Stomach (tissue), 4 donors: ENCODE measurements around the gene NT5DC3.

Experiments used
- POLR2A ChIP-seq, 4 donors: fragments of 450-650 bp; IDR thresholded peaks; one replicate each; pipeline ENCODE4 v1.6.1; 2016; ENCODE audit warnings: antibody characterized with exemption in 4 of 4, control low read depth in 2 of 4, mild to moderate bottlenecking in 1 of 4, moderate library complexity in 1 of 4
- POLR2AphosphoS5 ChIP-seq, 3 donors: sonication (generic); formaldehyde crosslinking; IDR thresholded peaks; one replicate each; pipeline ENCODE4 v1.6.1; 2016; ENCODE audit warnings: antibody characterized with exemption in 3 of 3
- TF ChIP-seq, protein P1 (sequence below), 7 experiments: fragments of 450-650 bp in 4 of 7; fragments of 200-600 bp in 3 of 7; sonication (generic) in 3 of 7; IDR thresholded peaks; one replicate each; pipeline ENCODE4 v1.5.1; 2016 to 2019; ENCODE audit warnings: antibody characterized with exemption in 7 of 7, control low read depth in 2 of 7, mild to moderate bottlenecking in 1 of 7

DNA sequence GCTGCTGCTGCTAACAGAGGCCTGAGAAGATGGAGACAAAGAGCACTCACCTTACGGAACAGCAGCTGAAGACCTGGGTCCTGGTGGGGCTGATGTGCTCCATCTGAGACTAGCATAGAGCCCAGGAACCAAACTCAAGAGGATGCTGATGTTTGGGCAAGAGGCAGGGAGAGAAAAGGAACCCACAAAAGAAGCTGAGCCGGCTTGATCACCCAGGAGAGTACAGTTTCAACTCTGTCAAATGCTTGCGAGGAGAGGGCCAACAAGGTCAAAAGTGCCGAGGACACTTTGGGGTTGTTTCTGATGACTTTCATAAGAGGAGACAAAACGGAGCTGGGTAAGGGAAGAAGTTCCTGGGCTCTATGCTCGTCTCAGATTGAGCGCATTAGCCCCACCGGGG is 17.3 kb upstream of the NT5DC3 start:
- TF ChIP-seq, protein P1, sequence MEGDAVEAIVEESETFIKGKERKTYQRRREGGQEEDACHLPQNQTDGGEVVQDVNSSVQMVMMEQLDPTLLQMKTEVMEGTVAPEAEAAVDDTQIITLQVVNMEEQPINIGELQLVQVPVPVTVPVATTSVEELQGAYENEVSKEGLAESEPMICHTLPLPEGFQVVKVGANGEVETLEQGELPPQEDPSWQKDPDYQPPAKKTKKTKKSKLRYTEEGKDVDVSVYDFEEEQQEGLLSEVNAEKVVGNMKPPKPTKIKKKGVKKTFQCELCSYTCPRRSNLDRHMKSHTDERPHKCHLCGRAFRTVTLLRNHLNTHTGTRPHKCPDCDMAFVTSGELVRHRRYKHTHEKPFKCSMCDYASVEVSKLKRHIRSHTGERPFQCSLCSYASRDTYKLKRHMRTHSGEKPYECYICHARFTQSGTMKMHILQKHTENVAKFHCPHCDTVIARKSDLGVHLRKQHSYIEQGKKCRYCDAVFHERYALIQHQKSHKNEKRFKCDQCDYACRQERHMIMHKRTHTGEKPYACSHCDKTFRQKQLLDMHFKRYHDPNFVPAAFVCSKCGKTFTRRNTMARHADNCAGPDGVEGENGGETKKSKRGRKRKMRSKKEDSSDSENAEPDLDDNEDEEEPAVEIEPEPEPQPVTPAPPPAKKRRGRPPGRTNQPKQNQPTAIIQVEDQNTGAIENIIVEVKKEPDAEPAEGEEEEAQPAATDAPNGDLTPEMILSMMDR (IDR thresholded peaks at IDR 0.05) = no peak
- TF ChIP-seq POLR2AphosphoS5 (IDR thresholded peaks at IDR 0.05) = no peak
- TF ChIP-seq POLR2A (IDR thresholded peaks at IDR 0.05) = no peak
